Cardiac fibroblast (primary cell): Measurements from ENCODE around the gene SRD5A1.
"Not testable (repeated sequence)": the region's sequence is repeated elsewhere in the genome, so short reads cannot be mapped to it uniquely, and the experiment has no call there.

Experiments used
- DNase-seq, 2 donors: peaks; one replicate each; pipeline versions ENCODE4 v3.0.0 to v3.0.0-alpha.2; 2010; ENCODE audit warnings: low read depth in 2 of 2
- H3K4me3 ChIP-seq, 2 donors: replicated peaks in 1 of 2; 1 replicate in 1 of 2; 2 replicates in 1 of 2; pipeline ENCODE4 v1.5.1; 2011; ENCODE audit warnings: low read depth in 2 of 2, low read length in 2 of 2, mild to moderate bottlenecking in 2 of 2, moderate library complexity in 1 of 2
- CTCF ChIP-seq: IDR thresholded peaks from one replicate; pipeline ENCODE4 v1.5.1; 2011; ENCODE audit warnings: low read depth, mild to moderate bottlenecking, low read length, inconsistent platforms

The SRD5A1 gene

GRCh38 chr5:6637022-6637421, 3.8 kb downstream of the SRD5A1 start:
- no peak for DNase-seq
- no peak overlapping the region for H3K4me3 ChIP-seq
- no peak for TF ChIP-seq CTCF

DNA sequence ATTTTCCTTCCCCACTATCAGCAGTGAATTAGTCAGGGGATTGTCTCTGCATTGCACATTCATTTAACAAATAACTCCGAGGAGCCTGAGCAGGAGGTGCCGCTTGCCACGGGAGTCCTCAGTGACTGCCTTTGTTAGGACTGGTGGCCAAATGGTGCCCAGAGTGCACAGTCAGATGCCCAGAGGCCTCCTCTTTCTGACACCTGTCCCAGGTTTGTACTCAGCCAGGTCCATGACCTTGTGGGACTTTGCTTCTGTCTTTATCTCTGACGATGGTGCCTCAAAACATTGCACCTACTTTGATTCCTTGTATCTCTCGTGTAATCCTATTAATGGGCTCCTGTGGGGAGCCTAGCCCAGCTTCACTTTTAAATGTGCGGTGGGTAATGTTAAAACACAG, 4.3 kb downstream of the SRD5A1 start:
- no peak overlapping the region for H3K4me3 ChIP-seq
- DNase-seq, result no peak
- no peak for TF ChIP-seq CTCF

GRCh38 chr5:6638236-6638635, 5.0 kb downstream of the SRD5A1 start:
- no peak for TF ChIP-seq CTCF
- no peak overlapping the region for H3K4me3 ChIP-seq
- no peak for DNase-seq

DNA sequence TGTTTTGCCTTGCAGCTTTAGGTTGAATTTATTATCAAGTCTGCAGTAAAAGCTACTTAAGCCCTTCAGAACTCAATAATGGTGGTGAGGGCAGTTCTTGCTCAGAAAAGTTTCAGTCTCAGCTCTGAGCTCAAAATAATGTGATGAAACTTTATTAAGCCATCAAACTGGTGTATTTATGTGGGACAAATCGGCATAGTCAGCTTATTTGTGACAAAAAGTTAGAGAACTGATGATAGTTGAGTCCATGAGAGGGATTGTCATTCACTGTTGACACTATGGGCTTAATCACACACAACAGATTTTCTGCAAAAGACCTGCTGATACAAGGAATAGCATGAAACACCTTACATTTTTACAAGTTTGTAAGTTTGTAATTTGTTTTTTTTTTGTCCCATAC, 9.4 kb downstream of the SRD5A1 start:
- no peak overlapping the region for H3K4me3 ChIP-seq
- DNase-seq, result no peak
- no peak for TF ChIP-seq CTCF

DNA sequence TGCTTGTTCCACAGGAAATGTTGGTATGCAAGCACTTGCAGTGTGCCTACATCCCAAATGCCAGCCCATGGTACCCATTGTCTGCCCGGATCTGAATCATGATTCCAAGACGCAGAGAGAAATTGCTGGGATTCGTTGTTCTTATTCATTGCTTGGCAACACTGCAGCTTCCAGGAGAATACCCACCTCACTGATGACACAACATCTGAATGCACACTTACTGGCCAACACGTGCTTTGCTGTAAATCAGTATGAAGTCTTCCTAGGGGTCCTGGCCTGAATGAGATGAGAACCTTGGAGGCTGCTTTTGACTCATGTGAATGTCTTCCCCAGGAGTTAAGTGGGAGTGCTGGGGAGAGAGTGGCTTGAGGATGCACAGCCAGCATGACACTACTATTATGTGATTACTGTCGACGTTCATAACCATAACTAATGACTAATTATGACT, 11.6 kb downstream of the SRD5A1 start:
- no peak overlapping the region for H3K4me3 ChIP-seq
- TF ChIP-seq CTCF, result no peak
- DNase-seq, result peak in 1 of 2 donors; percentile 9

- not testable (repeated sequence) for H3K4me3 ChIP-seq
- DNase-seq, result peak; percentile 15 to 45
These were observed 12.5 kb downstream of the SRD5A1 start for GRCh38 chr5:6645571-6646362.

- DNase-seq, result no peak
- no peak for TF ChIP-seq CTCF
- H3K4me3 ChIP-seq, result no peak overlapping the region
These were observed 15.9 kb downstream of the SRD5A1 start for GRCh38 chr5:6649186-6649585.
